HG03280 (cell line): ENCODE results near the gene TSPAN9.

Experiments
- ATAC-seq: cut with Tn5 transposase; IDR thresholded peaks from one replicate; pipeline ENCODE4 v1.9.1; 2021; ENCODE audit warnings: mild to moderate bottlenecking, moderate library complexity; ENCODE audit not compliant: unreplicated experiment

TSPAN9 gene

GRCh38 chr12:3076730-3077571 lies at the start of gene TSPAN9:
Gene TSPAN9, plus strand, starts transcription at chr12:3077379. Its CDS starts 123,815 bp downstream, at chr12:3201194.
- ATAC-seq, result peak; percentile 61

- ATAC-seq, result no peak
These were observed 49.1 kb upstream of the TSPAN9 start for GRCh38 chr12:3028108-3028507.

DNA sequence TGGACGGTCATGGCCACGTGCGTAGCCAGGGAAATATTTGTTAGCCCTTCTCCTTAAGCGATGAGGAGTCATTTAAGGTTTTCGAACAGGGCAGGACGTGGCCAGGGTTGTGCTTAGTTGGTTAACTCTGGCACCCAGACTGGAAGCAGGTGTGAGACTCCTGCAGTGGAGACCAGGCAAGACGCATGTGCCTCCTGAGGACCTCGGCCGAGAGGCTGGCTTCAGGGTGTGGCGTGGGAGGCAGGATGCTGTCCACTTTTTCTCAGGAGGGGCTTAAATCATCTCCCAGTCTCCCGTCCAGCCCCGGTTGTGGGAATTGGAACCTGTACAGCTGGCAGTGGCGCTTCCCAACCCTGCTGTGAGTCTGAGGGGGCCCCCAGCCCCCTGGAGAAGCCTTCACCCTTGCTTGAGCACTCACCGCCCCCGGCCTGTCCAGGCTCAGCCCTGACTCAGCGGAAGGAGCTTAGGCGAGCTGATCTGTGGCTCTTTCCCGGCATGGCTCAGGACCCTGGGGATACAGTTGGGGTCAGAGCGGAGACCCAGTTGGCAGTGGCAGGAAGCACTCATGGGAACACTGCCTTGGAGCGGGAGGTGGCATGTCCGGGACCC lies 46.3 kb upstream of the TSPAN9 start:
- no peak for ATAC-seq

- ATAC-seq, result no peak
These were observed 45.0 kb upstream of the TSPAN9 start for GRCh38 chr12:3032161-3032560.

GRCh38 chr12:3032770-3033538 lies 44.2 kb upstream of the TSPAN9 start:
- ATAC-seq, result no peak

DNA sequence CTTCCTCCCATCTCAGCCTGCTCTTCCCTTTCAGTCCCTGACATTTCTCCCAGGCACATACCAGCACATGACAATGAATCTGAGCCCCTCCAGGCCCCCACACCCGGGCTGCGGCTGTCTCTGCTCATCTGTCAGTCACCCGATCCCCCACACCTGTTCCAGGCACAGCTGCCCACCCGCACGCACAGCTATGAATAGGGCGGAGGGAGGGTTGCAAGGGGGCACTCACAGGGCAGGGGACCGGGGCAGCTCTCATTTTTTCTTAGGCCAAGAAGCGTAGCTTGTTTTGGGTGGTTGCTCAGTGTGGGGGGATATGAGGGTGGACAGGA lies 43.7 kb upstream of the TSPAN9 start:
- ATAC-seq, result no peak

DNA sequence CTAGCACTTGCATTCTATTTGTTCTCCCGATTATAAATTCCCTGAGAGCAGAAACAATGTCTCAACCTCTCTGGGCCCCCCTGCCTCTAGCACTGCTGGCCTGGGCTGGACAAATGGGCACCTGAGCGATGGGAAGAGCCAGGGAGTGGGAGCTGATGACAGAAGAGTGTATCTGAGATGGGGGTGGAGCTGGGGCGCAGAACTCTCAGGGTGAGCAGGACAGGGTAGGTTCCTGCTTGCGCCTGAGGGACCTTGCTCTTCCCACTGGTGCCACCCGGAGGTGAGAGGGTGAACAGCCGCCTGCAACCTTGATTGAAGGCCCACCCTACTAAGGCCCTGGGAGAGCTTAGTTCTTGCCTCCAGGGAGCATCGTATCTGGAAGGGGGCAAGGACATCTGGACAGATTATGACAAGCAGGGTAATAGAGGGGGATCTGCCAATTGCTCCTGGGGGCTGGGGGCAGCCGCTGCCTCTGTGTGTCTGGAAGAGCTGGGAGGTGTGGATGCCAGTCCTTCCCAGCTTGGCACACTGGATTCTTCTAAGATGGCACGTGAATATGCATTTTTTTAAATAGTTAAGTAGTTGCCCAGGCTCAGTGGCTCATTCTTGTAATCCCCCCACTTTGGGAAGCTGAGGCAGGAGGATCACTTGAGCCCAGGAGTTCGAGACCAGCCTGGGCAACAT lies 43.0 kb upstream of the TSPAN9 start:
- no peak for ATAC-seq

GRCh38 chr12:3035171-3035570 lies 42.0 kb upstream of the TSPAN9 start:
- no peak for ATAC-seq

DNA sequence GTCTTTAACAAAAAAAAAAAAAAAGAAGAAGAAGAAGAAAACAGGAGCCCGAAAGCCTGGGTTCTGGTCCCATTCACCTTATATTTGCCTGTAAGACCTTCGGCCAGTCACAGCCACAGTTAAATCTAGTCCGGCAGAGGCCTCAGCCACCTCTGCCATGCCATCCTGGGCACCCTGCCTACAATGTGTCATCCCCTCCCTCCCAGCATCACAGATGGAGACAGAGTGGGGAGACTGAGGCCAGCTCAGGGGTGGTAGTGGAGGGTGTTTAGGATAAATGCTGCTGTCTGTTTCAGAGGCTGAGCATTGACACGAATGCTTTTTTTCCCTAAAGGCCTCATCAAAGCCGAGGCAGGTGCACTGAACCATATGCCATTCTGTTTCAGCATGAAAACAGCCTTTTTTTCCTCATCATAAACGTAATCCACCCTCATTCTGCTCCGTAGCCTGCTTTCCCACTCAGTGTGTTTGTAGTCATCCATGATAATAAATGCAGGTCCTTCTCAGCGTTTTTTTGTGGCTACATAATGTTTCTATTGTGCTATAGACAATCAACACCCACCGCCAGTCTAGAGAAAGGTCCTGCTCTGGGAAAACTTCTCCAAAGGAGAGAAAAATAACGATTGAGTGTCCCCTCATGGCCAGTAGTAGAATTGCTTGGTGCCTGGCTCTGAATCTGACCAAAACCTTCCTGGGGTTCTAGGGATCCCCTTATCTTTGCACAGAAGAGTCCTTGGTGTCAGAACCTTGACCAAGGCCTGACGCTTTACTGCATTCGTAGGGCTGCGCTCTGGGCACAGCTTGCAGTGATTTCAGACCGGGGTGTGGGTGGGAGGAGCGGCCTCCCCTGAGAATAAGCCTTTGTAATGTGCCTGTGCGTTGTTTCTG lies 41.1 kb upstream of the TSPAN9 start:
- no peak for ATAC-seq

- no peak for ATAC-seq
These were observed 40.1 kb upstream of the TSPAN9 start for GRCh38 chr12:3036901-3037600.

DNA sequence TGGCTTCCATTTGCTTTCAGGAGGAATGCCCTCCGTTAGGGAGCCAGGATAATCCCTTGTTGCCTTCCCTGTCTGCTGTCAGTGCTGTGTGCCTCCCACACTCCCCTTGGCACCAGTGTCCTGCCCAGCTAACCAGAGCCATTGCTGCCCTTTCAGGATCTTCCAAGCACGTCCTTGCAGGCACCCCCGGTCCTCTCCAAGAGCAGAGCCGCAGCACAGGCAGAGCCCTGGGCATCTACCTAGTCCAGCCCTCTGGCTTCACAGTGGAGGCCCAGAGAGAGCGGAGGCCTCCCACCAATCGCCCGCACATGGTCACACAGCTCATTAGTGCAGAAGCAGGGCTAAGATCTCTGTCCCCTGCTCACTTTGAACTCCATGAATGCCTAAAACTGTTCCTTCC lies 39.0 kb upstream of the TSPAN9 start:
- ATAC-seq, result no peak

DNA sequence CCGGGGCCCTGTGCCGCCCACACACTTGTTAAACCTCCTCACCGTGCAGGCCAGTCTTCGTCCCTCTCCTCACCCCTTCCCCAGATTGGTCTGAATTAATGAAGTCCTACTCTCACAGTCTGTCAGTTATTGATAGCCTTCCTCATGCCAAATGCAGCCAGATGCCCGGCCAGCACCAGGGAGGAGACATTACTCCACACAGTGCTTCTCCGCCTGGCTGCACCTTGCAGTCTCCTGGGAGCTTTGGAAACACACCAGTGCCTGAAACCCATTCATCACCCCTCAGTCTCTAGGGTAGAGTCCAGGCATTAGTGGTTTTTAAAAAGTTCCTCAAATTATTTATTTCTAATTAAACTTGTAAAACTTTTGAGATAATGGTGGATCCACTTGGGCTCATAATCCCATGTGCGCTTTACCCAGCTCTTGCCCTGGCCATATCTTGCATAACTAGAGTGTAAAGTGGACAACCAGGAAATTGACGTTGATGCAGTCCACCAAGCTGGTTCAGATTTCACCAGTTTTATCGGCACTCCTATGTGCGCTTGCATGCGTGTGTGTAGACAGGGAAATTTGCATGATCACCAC lies 38.2 kb upstream of the TSPAN9 start:
- no peak for ATAC-seq

DNA sequence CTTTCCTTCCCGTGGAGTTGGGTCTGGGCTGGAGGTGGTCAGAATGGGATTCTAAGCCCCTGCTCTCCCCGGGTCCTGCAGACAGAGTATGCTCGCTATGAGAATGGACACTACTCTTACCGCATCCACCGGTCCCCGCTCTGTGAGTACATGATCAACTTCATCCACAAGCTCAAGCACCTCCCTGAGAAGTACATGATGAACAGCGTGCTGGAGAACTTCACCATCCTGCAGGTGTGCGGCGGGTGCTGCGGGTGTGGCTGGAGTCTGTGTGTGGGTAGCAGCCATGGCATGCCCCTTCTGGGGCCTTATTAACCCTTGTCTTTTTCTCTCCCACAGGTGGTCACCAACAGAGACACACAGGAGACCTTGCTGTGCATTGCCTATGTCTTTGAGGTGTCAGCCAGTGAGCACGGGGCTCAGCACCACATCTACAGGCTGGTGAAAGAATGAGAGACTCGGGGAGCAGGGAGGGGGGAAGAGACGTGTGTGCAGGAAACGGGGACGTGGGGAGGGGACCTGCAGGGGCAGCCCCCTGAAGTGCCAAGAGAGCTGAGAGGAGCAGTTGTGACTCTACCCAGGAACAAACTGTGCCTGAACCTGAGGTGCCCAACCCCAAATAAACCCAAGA lies 37.0 kb upstream of the TSPAN9 start:
- no peak for ATAC-seq

- no peak for ATAC-seq
These were observed 36.3 kb upstream of the TSPAN9 start for GRCh38 chr12:3040663-3041544.

- ATAC-seq, result peak; percentile 55
These were observed 35.5 kb upstream of the TSPAN9 start for GRCh38 chr12:3041558-3042164.

DNA sequence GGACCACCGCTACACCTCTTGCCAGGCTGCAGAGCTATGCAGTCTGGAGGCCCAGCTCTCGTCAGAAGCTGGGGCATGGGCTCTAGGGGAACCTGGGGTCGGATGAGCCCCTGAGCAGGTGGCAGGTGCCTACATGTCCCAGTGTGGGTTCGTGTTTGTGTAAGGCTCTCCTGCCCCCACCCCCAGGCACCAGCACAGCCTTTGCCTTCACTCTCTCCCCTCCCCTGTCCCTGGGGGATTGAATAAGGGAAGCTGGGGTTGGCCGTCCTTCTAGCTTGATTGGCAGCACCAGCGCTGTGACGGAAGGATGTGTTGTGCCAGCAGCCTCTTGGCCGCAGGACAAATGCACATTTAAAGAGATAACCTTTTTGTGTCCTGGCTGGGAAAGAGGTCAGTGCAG lies 34.8 kb upstream of the TSPAN9 start:
- ATAC-seq, result no peak

DNA sequence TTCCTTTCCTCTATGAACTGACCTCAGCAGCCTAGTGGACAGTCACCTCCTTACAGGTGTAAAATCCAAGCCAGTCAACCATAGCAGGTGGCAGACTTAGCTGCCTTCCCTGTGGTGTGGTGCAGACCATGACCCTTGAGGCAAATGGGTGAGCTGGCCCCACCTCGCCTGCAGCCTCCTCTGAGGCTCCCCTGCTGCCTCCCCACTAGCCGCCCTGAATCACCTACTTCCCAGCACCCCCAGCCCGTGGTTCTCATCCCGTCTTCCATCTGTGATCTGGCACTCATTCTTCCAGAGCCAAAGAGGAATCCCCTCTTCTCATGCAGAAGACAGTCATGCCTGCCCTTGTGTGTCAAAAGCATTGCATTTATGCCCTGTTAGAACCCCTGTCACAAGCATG lies 34.4 kb upstream of the TSPAN9 start:
- no peak for ATAC-seq
